Measurements from ENCODE around the gene PAGE2B. TPM values are rescaled to one million over a fixed set of nuclear protein-coding genes. Genes with fewer than 3 reads are reported as not detected.

PAGE2B gene
- total and polyA plus RNA-seq, 10 of the 15 experiments (the other 5 are each of a cell fraction or from before 2014, with no cell fraction given), result 0.22 to 0.65 (median 0.32) TPM; not detected in 7

DNA sequence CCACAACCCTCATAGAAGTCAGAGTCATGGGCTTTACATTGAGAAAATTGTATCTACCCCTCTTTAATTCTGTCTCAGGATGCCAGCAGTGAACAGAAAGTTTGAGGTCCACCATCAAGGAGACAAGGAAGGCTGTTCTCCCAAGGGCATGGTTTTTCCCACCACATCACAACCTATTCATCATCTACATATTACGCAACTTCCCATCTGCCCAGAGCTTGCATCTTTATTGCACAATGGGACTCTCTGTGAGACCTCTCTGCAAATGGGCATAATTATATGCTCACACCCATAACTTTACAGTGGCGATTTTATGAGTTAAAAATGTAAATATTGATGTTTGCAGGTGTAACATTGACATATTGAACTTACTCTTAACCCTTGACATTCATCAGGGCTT lies 52.9 kb downstream of the PAGE2B start (continued):
- TF ChIP-seq, protein P1, sequence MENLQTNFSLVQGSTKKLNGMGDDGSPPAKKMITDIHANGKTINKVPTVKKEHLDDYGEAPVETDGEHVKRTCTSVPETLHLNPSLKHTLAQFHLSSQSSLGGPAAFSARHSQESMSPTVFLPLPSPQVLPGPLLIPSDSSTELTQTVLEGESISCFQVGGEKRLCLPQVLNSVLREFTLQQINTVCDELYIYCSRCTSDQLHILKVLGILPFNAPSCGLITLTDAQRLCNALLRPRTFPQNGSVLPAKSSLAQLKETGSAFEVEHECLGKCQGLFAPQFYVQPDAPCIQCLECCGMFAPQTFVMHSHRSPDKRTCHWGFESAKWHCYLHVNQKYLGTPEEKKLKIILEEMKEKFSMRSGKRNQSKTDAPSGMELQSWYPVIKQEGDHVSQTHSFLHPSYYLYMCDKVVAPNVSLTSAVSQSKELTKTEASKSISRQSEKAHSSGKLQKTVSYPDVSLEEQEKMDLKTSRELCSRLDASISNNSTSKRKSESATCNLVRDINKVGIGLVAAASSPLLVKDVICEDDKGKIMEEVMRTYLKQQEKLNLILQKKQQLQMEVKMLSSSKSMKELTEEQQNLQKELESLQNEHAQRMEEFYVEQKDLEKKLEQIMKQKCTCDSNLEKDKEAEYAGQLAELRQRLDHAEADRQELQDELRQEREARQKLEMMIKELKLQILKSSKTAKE (IDR thresholded peaks at IDR 0.05; ENCODE audit: low read depth, poor library complexity, severe bottlenecking), result no peak
- no peak for TF ChIP-seq CBX3 (IDR thresholded peaks at IDR 0.05; ENCODE audit: borderline replicate concordance, low read depth)
- TF ChIP-seq, protein P2, sequence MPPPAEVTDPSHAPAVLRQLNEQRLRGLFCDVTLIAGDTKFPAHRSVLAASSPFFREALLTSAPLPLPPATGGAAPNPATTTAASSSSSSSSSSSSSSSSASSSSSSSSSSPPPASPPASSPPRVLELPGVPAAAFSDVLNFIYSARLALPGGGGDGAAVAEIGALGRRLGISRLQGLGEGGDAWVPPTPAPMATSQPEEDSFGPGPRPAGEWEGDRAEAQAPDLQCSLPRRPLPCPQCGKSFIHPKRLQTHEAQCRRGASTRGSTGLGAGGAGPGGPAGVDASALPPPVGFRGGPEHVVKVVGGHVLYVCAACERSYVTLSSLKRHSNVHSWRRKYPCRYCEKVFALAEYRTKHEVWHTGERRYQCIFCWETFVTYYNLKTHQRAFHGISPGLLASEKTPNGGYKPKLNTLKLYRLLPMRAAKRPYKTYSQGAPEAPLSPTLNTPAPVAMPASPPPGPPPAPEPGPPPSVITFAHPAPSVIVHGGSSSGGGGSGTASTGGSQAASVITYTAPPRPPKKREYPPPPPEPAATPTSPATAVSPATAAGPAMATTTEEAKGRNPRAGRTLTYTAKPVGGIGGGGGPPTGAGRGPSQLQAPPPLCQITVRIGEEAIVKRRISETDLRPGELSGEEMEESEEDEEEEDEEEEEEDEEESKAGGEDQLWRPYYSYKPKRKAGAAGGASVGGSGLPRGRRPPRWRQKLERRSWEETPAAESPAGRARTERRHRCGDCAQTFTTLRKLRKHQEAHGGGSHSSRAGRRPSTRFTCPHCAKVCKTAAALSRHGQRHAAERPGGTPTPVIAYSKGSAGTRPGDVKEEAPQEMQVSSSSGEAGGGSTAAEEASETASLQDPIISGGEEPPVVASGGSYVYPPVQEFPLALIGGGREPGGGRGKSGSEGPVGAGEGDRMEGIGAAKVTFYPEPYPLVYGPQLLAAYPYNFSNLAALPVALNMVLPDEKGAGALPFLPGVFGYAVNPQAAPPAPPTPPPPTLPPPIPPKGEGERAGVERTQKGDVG (CRISPR knock-in tag; IDR thresholded peaks at IDR 0.05), result no peak
- no peak for TF ChIP-seq ZNF687 (IDR thresholded peaks at IDR 0.05)
- TF ChIP-seq HDGF (IDR thresholded peaks at IDR 0.05), result no peak
- TF ChIP-seq IKZF2 (IDR thresholded peaks at IDR 0.05), result no peak
- TF ChIP-seq, protein P3, sequence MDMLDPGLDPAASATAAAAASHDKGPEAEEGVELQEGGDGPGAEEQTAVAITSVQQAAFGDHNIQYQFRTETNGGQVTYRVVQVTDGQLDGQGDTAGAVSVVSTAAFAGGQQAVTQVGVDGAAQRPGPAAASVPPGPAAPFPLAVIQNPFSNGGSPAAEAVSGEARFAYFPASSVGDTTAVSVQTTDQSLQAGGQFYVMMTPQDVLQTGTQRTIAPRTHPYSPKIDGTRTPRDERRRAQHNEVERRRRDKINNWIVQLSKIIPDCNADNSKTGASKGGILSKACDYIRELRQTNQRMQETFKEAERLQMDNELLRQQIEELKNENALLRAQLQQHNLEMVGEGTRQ (IDR thresholded peaks at IDR 0.05; ENCODE audit: borderline replicate concordance, low read depth, low read length), result no peak
- TF ChIP-seq CEBPZ (IDR thresholded peaks at IDR 0.05; ENCODE audit: low read depth, low read length), result no peak
- no peak for TF ChIP-seq NBN (IDR thresholded peaks at IDR 0.05)
- TF ChIP-seq EP300 (IDR thresholded peaks at IDR 0.05; ENCODE audit: borderline replicate concordance in 1 of 2, control insufficient read depth in 1 of 2, low read depth in 2 of 2, low read length in 2 of 2), result no peak
- TF ChIP-seq SREBF2 (IDR thresholded peaks at IDR 0.05; ENCODE audit: low read length), result no peak
- TF ChIP-seq SIN3A (IDR thresholded peaks at IDR 0.05; ENCODE audit: low read depth, low read length), result no peak

Data from GM12878 (cell line).